Gastrocnemius medialis (tissue), 4 donors: ENCODE results near the gene ABI1. TPM values are rescaled to one million over a fixed set of nuclear protein-coding genes. Genes with fewer than 3 reads are reported as not detected.
"Not testable (repeated sequence)": the region's sequence is repeated elsewhere in the genome, so short reads cannot be mapped to it uniquely, and the experiment has no call there.

Experiments
- ATAC-seq, 2 donors: fragments of 150-250 bp; one replicate each; pipeline ENCODE4 v1.9.1; 2016
- DNase-seq, 2 donors: peaks; one replicate each; pipeline ENCODE4 v3.0.0-alpha.2; 2019
- H3K27ac ChIP-seq, 4 donors: fragments of 200-600 bp; sonication (generic); 1 replicate in 1 of 4; 2 replicates in 3 of 4; pipeline ENCODE4 v1.5.1; 2016 to 2018; ENCODE audit warnings: mild to moderate bottlenecking in 2 of 4, moderate library complexity in 1 of 4
- H3K27me3 ChIP-seq, 3 donors: fragments of 200-600 bp; sonication (generic) in 2 of 3; 1 replicate in 1 of 3; 2 replicates in 2 of 3; pipeline versions ENCODE4 v1.5.1 to v1.6.0; 2016 to 2019; ENCODE audit warnings: mild to moderate bottlenecking in 1 of 3, moderate library complexity in 1 of 3
- H3K36me3 ChIP-seq, 2 donors: fragments of 200-600 bp; sonication (generic) in 1 of 2; one replicate each; pipeline ENCODE4 v1.5.1; 2017 to 2018
- H3K4me1 ChIP-seq, 2 donors: fragments of 200-600 bp; sonication (generic) in 1 of 2; one replicate each; pipeline ENCODE4 v1.5.1; 2016 to 2017; ENCODE audit warnings: mild to moderate bottlenecking in 2 of 2
- H3K4me3 ChIP-seq, 4 donors: fragments of 200-600 bp; sonication (generic) in 3 of 4; 1 replicate in 1 of 4; 2 replicates in 3 of 4; pipeline ENCODE4 v1.5.1; 2016 to 2019; ENCODE audit warnings: mild to moderate bottlenecking in 2 of 4
- H3K9me3 ChIP-seq, 3 donors: fragments of 200-600 bp; sonication (generic) in 2 of 3; 1 replicate in 1 of 3; 2 replicates in 2 of 3; pipeline ENCODE4 v1.5.1; 2016 to 2019
- CTCF ChIP-seq, 5 experiments: fragments of 450-650 bp in 3 of 5; fragments of 200-600 bp in 2 of 5; sonication (generic) in 2 of 5; IDR thresholded peaks in 4 of 5; conservative IDR thresholded peaks in 1 of 5; 1 replicate in 4 of 5; 2 replicates in 1 of 5; pipeline ENCODE4 v1.5.1; 2016 to 2019; ENCODE audit warnings: antibody characterized with exemption in 5 of 5, mild to moderate bottlenecking in 3 of 5, moderate library complexity in 3 of 5
- POLR2A ChIP-seq, 2 donors: fragments of 450-650 bp; IDR thresholded peaks; one replicate each; pipeline ENCODE4 v1.6.1; 2017; ENCODE audit warnings: antibody characterized with exemption in 2 of 2, mild to moderate bottlenecking in 2 of 2, moderate library complexity in 2 of 2
- in situ Hi-C, 4 donors: fragments of 200-750 bp; cut with MboI; loops; one replicate each; pipeline versions ENCODE4 v1.15.0 to v1.8.0; 2017; ENCODE audit warnings: low sequenced_read_pairs in 4 of 4
- intact Hi-C: fragments of 100-400 bp; cut with DNase I; formaldehyde crosslinking; loops from one replicate; pipeline ENCODE4 v1.15.1; 2023; ENCODE audit warnings: low total_unique reads
- total RNA-seq, 4 donors: library from RNA; depleted of rRNA; stranded (reverse); fragments of >200 nt; gene quantifications; one replicate each; pipeline versions ENCODE4 v1.1.0 to v1.2.3, GENCODE V29; 2016

ABI1 gene
- total RNA-seq, 4 donors from 2014 or later = 20.9 to 32.6 (median 28.3) TPM

GRCh38 chr10:26790221-26790995, 70.3 kb downstream of the ABI1 start:
- intact Hi-C loops = no loop called here
- in situ Hi-C loops = no loop called here
- Histone ChIP-seq H3K27ac (no peak overlapping the region), H3K9me3 (no peaks in the 10 kb centered on the region), H3K4me1 (peaks cover 9 to 11% of the 10 kb centered on the region in 2 donors), H3K36me3 (no peaks in the 10 kb centered on the region), H3K27me3 (no peaks in the 10 kb centered on the region), H3K4me3 (no peak overlapping the region)
- ATAC-seq (no peak), DNase-seq (no peak)
- TF ChIP-seq POLR2A (IDR thresholded peaks at IDR 0.05) (no peak), CTCF (IDR thresholded peaks at IDR 0.05 in 4 of 5, conservative IDR thresholded peaks at IDR 0.05 in 1 of 5) (no peak)

GRCh38 chr10:26789779-26790178, 71.0 kb downstream of the ABI1 start:
- intact Hi-C loops = not testable (repeated sequence)

GRCh38 chr10:26787362-26787761, 73.4 kb downstream of the ABI1 start:
- H3K4me1 ChIP-seq = peaks cover 3 to 5% of the 10 kb centered on the region in 2 donors
- intact Hi-C loops (no loop called here), in situ Hi-C loops (no loop called here)
- ATAC-seq = no peak
- no peak overlapping the region for H3K27ac ChIP-seq
- H3K9me3 ChIP-seq = no peaks in the 10 kb centered on the region
- H3K4me3 ChIP-seq = no peak overlapping the region
- no peak for DNase-seq
- H3K27me3 ChIP-seq = no peaks in the 10 kb centered on the region
- no peaks in the 10 kb centered on the region for H3K36me3 ChIP-seq
- TF ChIP-seq POLR2A (IDR thresholded peaks at IDR 0.05) = no peak
- TF ChIP-seq CTCF (IDR thresholded peaks at IDR 0.05 in 4 of 5, conservative IDR thresholded peaks at IDR 0.05 in 1 of 5) = no peak

More at GRCh38 chr10:26789779-26790178, 71.0 kb downstream of the ABI1 start:
- H3K36me3 ChIP-seq, H3K27me3 ChIP-seq, H3K9me3 ChIP-seq, ATAC-seq, H3K27ac ChIP-seq, DNase-seq, H3K4me3 ChIP-seq, in situ Hi-C loops: not testable (repeated sequence)
- peaks cover 9 to 11% of the 10 kb centered on the region in 2 donors for H3K4me1 ChIP-seq

GRCh38 chr10:26781797-26782196, 79.0 kb downstream of the ABI1 start:
- intact Hi-C loops (no loop called here), in situ Hi-C loops (no loop called here)
- DNase-seq (no peak), ATAC-seq (no peak)
- Histone ChIP-seq H3K36me3 (no peaks in the 10 kb centered on the region), H3K9me3 (no peaks in the 10 kb centered on the region), H3K4me3 (no peak overlapping the region), H3K4me1 (peaks cover 19 to 29% of the 10 kb centered on the region in 2 donors), H3K27me3 (no peaks in the 10 kb centered on the region), H3K27ac (no peak overlapping the region)
- TF ChIP-seq POLR2A (IDR thresholded peaks at IDR 0.05) = no peak
- TF ChIP-seq CTCF (IDR thresholded peaks at IDR 0.05 in 4 of 5, conservative IDR thresholded peaks at IDR 0.05 in 1 of 5) = no peak

GRCh38 chr10:26780793-26781601, 79.8 kb downstream of the ABI1 start:
- Histone ChIP-seq H3K9me3 (no peaks in the 10 kb centered on the region), H3K27me3 (no peaks in the 10 kb centered on the region), H3K4me1 (peaks cover 19 to 29% of the 10 kb centered on the region in 2 donors), H3K36me3 (no peaks in the 10 kb centered on the region), H3K4me3 (no peak overlapping the region), H3K27ac (no peak overlapping the region)
- intact Hi-C loops (no loop called here), in situ Hi-C loops (no loop called here)
- DNase-seq = peak in 1 of 2 donors; percentile 3
- TF ChIP-seq POLR2A (IDR thresholded peaks at IDR 0.05) (no peak), CTCF (IDR thresholded peaks at IDR 0.05 in 4 of 5, conservative IDR thresholded peaks at IDR 0.05 in 1 of 5) (no peak)
- no peak for ATAC-seq
